Caco-2 (cell line): ENCODE data around the gene CDH12. TPM values are rescaled to one million over a fixed set of nuclear protein-coding genes. Genes with fewer than 3 reads are reported as not detected.

ENCODE experiments used
- BruUV-seq: library from RNA; stranded (reverse); fragments of 400-500 nt; replicated peaks from 2 replicates; lab custom pipeline; 2021; lab: Mats Ljungman, UMichigan
- CTCF ChIA-PET: fragments of 300-600 bp; sonication (Branson Sonifier 250); formaldehyde crosslinking; loops from one replicate; lab custom pipeline; 2022; ENCODE audit warnings: antibody characterized with exemption; lab: Charles Lee
- POLR2A ChIA-PET: fragments of 300-600 bp; sonication (Branson Sonifier 250); formaldehyde crosslinking; loops from one replicate; lab custom pipeline; 2022; ENCODE audit warnings: antibody characterized with exemption; lab: Charles Lee
- DNase-seq, 2 experiments: peaks; one replicate each; pipeline versions ENCODE4 v3.0.0 to v3.0.0-alpha.2; 2020 to 2022
- H3K27me3 ChIP-seq: replicated peaks from 2 replicates; pipeline ENCODE4 v1.6.0; 2011; ENCODE audit warnings: low read length; ENCODE audit not compliant: control insufficient read depth, insufficient read depth
- H3K36me3 ChIP-seq: 2 replicates; pipeline ENCODE4 v1.5.1; 2011; ENCODE audit warnings: low read length; ENCODE audit not compliant: control insufficient read depth, insufficient read depth
- H3K4me1 ChIP-seq: fragments of 250-450 bp; sonication (Bioruptor Pico); 2 replicates; pipeline ENCODE4 v1.5.1; 2020; ENCODE audit warnings: mild to moderate bottlenecking
- H3K4me3 ChIP-seq: 2 replicates; pipeline ENCODE4 v1.5.1; 2011; ENCODE audit warnings: low read depth, mild to moderate bottlenecking, control low read depth, low read length
- H3K9me3 ChIP-seq: fragments of 250-450 bp; sonication (Bioruptor Pico); 2 replicates; pipeline ENCODE4 v1.5.1; 2020; ENCODE audit warnings: mild to moderate bottlenecking, moderate library complexity
- H3K27ac Mint-ChIP-seq: one replicate; pipeline ENCODE4 v1.8.0; 2022; ENCODE audit warnings: mixed read lengths; ENCODE audit not compliant: unreplicated experiment
- H3K27me3 Mint-ChIP-seq: one replicate; pipeline ENCODE4 v1.8.0; 2022; ENCODE audit warnings: mixed read lengths; ENCODE audit not compliant: insufficient read depth, unreplicated experiment
- H3K36me3 Mint-ChIP-seq: one replicate; pipeline ENCODE4 v1.8.0; 2022; ENCODE audit warnings: mild to moderate bottlenecking, mixed read lengths; ENCODE audit not compliant: insufficient read depth, unreplicated experiment
- H3K4me1 Mint-ChIP-seq: one replicate; pipeline ENCODE4 v1.8.0; 2022; ENCODE audit warnings: low read depth, mixed read lengths; ENCODE audit not compliant: unreplicated experiment
- H3K4me3 Mint-ChIP-seq: one replicate; pipeline ENCODE4 v1.8.0; 2022; ENCODE audit warnings: mild to moderate bottlenecking, moderate library complexity, mixed read lengths; ENCODE audit not compliant: unreplicated experiment
- H3K9me3 Mint-ChIP-seq: one replicate; pipeline ENCODE4 v1.8.0; 2022; ENCODE audit warnings: mixed read lengths; ENCODE audit not compliant: unreplicated experiment
- CTCF ChIP-seq, 2 experiments: fragments of 200-600 bp in 1 of 2; IDR thresholded peaks; 1 replicate in 1 of 2; 2 replicates in 1 of 2; pipeline versions ENCODE4 v1.5.1 to v1.8.0; 2011 to 2022; ENCODE audit warnings: antibody characterized with exemption in 1 of 2, control low read depth in 1 of 2, inconsistent platforms in 1 of 2, low read depth in 1 of 2, low read length in 1 of 2, mild to moderate bottlenecking in 1 of 2, moderate library complexity in 1 of 2; ENCODE audit not compliant: insufficient read depth in 1 of 2, severe bottlenecking in 1 of 2, unreplicated experiment in 1 of 2
- intact Hi-C: fragments of 100-400 bp; cut with micrococcal nuclease; formaldehyde crosslinking; loops from one replicate; pipeline ENCODE4 v1.10.0; 2022; ENCODE audit not compliant: unreplicated experiment
- total RNA-seq: library from RNA; stranded (reverse); gene quantifications from 2 replicates; pipeline ENCODE4 v1.2.3, GENCODE V29; 2022

CDH12 gene
- total RNA-seq, 1 experiment from 2014 or later = not detected

GRCh38 chr5:22109315-22109714 lies 743.8 kb downstream of the CDH12 start:
- H3K36me3 Mint-ChIP-seq = no peaks in the 10 kb centered on the region

GRCh38 chr5:22108545-22108944 lies 744.6 kb downstream of the CDH12 start:
- no peak for DNase-seq
- H3K27ac Mint-ChIP-seq = no peak overlapping the region
- H3K36me3 Mint-ChIP-seq = no peaks in the 10 kb centered on the region
- H3K27me3 Mint-ChIP-seq = peaks cover 2% of the 10 kb centered on the region
- no TSS peak for BruUV-seq
- CTCF ChIA-PET = no interaction called here
- no peak overlapping the region for H3K4me3 ChIP-seq
- no peaks in the 10 kb centered on the region for H3K4me1 Mint-ChIP-seq
- no peaks in the 10 kb centered on the region for H3K36me3 ChIP-seq
- no peaks in the 10 kb centered on the region for H3K27me3 ChIP-seq
- H3K9me3 Mint-ChIP-seq = no peaks in the 10 kb centered on the region
- POLR2A ChIA-PET = no interaction called here
- no peaks in the 10 kb centered on the region for H3K9me3 ChIP-seq
- no peak overlapping the region for H3K4me3 Mint-ChIP-seq
- H3K4me1 ChIP-seq = no peaks in the 10 kb centered on the region
- TF ChIP-seq CTCF (IDR thresholded peaks at IDR 0.05; ENCODE audit: insufficient read depth in 1 of 2, low read depth in 1 of 2, low read length in 1 of 2, severe bottlenecking in 1 of 2, unreplicated experiment in 1 of 2) = no peak
- intact Hi-C loops = no loop called here

More at GRCh38 chr5:22109315-22109714, 743.8 kb downstream of the CDH12 start:
- Histone ChIP-seq H3K4me1 (no peaks in the 10 kb centered on the region), H3K36me3 (no peaks in the 10 kb centered on the region), H3K9me3 (no peaks in the 10 kb centered on the region), H3K4me3 (no peak overlapping the region), H3K27me3 (no peaks in the 10 kb centered on the region)
- H3K9me3 Mint-ChIP-seq = no peaks in the 10 kb centered on the region
- H3K27ac Mint-ChIP-seq = no peak overlapping the region
- no peak for TF ChIP-seq CTCF (IDR thresholded peaks at IDR 0.05; ENCODE audit: insufficient read depth in 1 of 2, low read depth in 1 of 2, low read length in 1 of 2, severe bottlenecking in 1 of 2, unreplicated experiment in 1 of 2)
- ChIA-PET POLR2A (no interaction called here), CTCF (no interaction called here)
- BruUV-seq = no TSS peak
- no peaks in the 10 kb centered on the region for H3K4me1 Mint-ChIP-seq
- no peak overlapping the region for H3K4me3 Mint-ChIP-seq
- H3K27me3 Mint-ChIP-seq = peaks cover 2% of the 10 kb centered on the region
- intact Hi-C loops = no loop called here
- DNase-seq = no peak

- Histone ChIP-seq H3K36me3 (no peaks in the 10 kb centered on the region), H3K4me1 (no peaks in the 10 kb centered on the region), H3K4me3 (no peak overlapping the region), H3K9me3 (no peaks in the 10 kb centered on the region), H3K27me3 (no peaks in the 10 kb centered on the region)
- BruUV-seq = no TSS peak
- TF ChIP-seq CTCF (IDR thresholded peaks at IDR 0.05; ENCODE audit: insufficient read depth in 1 of 2, low read depth in 1 of 2, low read length in 1 of 2, severe bottlenecking in 1 of 2, unreplicated experiment in 1 of 2) = no peak
- Mint-ChIP-seq H3K27ac (no peak overlapping the region), H3K4me1 (no peaks in the 10 kb centered on the region), H3K9me3 (no peaks in the 10 kb centered on the region), H3K4me3 (no peak overlapping the region), H3K36me3 (no peaks in the 10 kb centered on the region), H3K27me3 (no peaks in the 10 kb centered on the region)
- POLR2A ChIA-PET = no interaction called here
- DNase-seq = no peak
- CTCF ChIA-PET = no interaction called here
- intact Hi-C loops = no loop called here
These were observed 750.3 kb downstream of the CDH12 start for GRCh38 chr5:22102823-22103359.
